ENCODE results near the gene CMSS1.
"Not testable (repeated sequence)": the region's sequence is repeated elsewhere in the genome, so short reads cannot be mapped to it uniquely, and the experiment has no call there.

The CMSS1 gene

GRCh38 chr3:99836681-99837080 lies 19.0 kb downstream of the CMSS1 start:
- no peaks in the 10 kb centered on the region for H3K36me3 ChIP-seq
- TF ChIP-seq CTCF (IDR thresholded peaks at IDR 0.05; ENCODE audit: low read depth, low read length), result no peak
- H3K9me3 ChIP-seq, result no peaks in the 10 kb centered on the region
- no peak for DNase-seq
- no peaks in the 10 kb centered on the region for H3K27me3 ChIP-seq
- H3K4me3 ChIP-seq (ENCODE audit: low read depth, low read length), result no peak overlapping the region
- no peaks in the 10 kb centered on the region for H3K4me1 ChIP-seq

GRCh38 chr3:99837715-99838114 lies 20.1 kb downstream of the CMSS1 start:
- no peaks in the 10 kb centered on the region for H3K4me1 ChIP-seq

GRCh38 chr3:99838755-99839154 lies 21.1 kb downstream of the CMSS1 start:
- no peak for TF ChIP-seq CTCF (IDR thresholded peaks at IDR 0.05; ENCODE audit: low read depth, low read length)
- DNase-seq, result no peak
- Histone ChIP-seq H3K9me3 (no peaks in the 10 kb centered on the region), H3K4me1 (no peaks in the 10 kb centered on the region), H3K4me3 (ENCODE audit: low read depth, low read length) (no peak overlapping the region), H3K36me3 (no peaks in the 10 kb centered on the region), H3K27me3 (no peaks in the 10 kb centered on the region)

More at GRCh38 chr3:99837715-99838114, 20.1 kb downstream of the CMSS1 start:
- Histone ChIP-seq H3K4me3 (ENCODE audit: low read depth, low read length) (no peak overlapping the region), H3K27me3 (no peaks in the 10 kb centered on the region), H3K36me3 (no peaks in the 10 kb centered on the region), H3K9me3 (no peaks in the 10 kb centered on the region)
- DNase-seq, result no peak
- no peak for TF ChIP-seq CTCF (IDR thresholded peaks at IDR 0.05; ENCODE audit: low read depth, low read length)

- no peaks in the 10 kb centered on the region for H3K36me3 ChIP-seq
- H3K4me1 ChIP-seq, result no peaks in the 10 kb centered on the region
- H3K9me3 ChIP-seq, result no peaks in the 10 kb centered on the region
- H3K4me3 ChIP-seq (ENCODE audit: low read depth, low read length), result no peak overlapping the region
- no peak for TF ChIP-seq CTCF (IDR thresholded peaks at IDR 0.05; ENCODE audit: low read depth, low read length)
- no peaks in the 10 kb centered on the region for H3K27me3 ChIP-seq
- DNase-seq, result no peak
Measured at GRCh38 chr3:99839613-99840012, 22.0 kb downstream of the CMSS1 start.

GRCh38 chr3:99841949-99842348 lies 24.3 kb downstream of the CMSS1 start:
- not testable (repeated sequence) for H3K36me3 ChIP-seq; H3K4me3 ChIP-seq (ENCODE audit: low read depth, low read length); DNase-seq; H3K4me1 ChIP-seq; H3K27me3 ChIP-seq; H3K9me3 ChIP-seq

- H3K9me3 ChIP-seq, result no peaks in the 10 kb centered on the region
- DNase-seq, result no peak
- H3K36me3 ChIP-seq, result no peaks in the 10 kb centered on the region
- no peaks in the 10 kb centered on the region for H3K27me3 ChIP-seq
- no peaks in the 10 kb centered on the region for H3K4me1 ChIP-seq
- H3K4me3 ChIP-seq (ENCODE audit: low read depth, low read length), result no peak overlapping the region
- TF ChIP-seq CTCF (IDR thresholded peaks at IDR 0.05; ENCODE audit: low read depth, low read length), result peak; percentile 71
Measured at GRCh38 chr3:99842826-99843589, 25.3 kb downstream of the CMSS1 start.
